Measurements from ENCODE around the gene C1orf167. TPM values are rescaled to one million over a fixed set of nuclear protein-coding genes. Genes with fewer than 3 reads are reported as not detected.

The C1orf167 gene
- total and polyA plus RNA-seq, 2 of the 8 experiments (the other 6 are each of a cell fraction or from before 2014, with no cell fraction given), result 0.70 to 1.3 TPM

DNA sequence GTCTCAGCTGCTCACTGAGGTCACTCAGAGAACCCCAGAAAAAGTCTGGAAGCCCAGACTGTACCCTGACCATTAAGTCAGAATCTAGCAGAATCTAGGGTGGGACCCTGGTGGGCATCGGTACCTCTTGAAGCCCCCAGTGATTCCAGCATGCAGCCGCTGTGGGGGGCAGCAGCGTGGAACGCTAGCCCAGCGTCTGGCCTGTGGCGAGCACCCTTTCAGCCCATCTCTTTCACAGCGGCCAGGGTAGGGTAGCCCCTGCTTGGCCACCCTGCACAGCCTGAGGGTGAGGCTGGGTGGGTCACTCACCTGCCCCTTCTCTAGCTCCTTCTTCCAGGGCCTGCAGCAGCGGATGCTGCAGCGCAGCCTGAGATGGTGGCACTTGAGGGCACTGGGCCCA, 16.3 kb downstream of the C1orf167 start:
- H2AFZ ChIP-seq (ENCODE audit: low read length), result no peak overlapping the region
- no peak overlapping the region for H3K4ac ChIP-seq (replicated peaks; ENCODE audit: insufficient read length, low read depth, low read length)
- H3K23me2 ChIP-seq (ENCODE audit: low read depth, low read length), result no peaks in the 10 kb centered on the region
- no peak overlapping the region for H2BK120ac ChIP-seq (replicated peaks; ENCODE audit: low read depth, low read length)
- H3K79me2 ChIP-seq (ENCODE audit: control insufficient read depth in 1 of 2, insufficient read depth in 2 of 2, low read length in 2 of 2), result no peaks in the 10 kb centered on the region
- no peak overlapping the region for H4K8ac ChIP-seq (ENCODE audit: extremely low read depth, insufficient read depth, low read length)
- H4K20me1 ChIP-seq (replicated peaks in 1 of 2; ENCODE audit: control insufficient read depth in 1 of 2, insufficient read depth in 2 of 2, low read length in 2 of 2), result no peaks in the 10 kb centered on the region
- no peak overlapping the region for H2BK15ac ChIP-seq (ENCODE audit: low read length)
- H2AK5ac ChIP-seq (ENCODE audit: low read depth, low read length), result no peak overlapping the region
- H2BK20ac ChIP-seq (ENCODE audit: low read length), result no peak overlapping the region
- WGBS, 2 experiments (ENCODE audit: extremely low coverage in 1 of 2, insufficient coverage in 1 of 2, insufficient read length in 1 of 2, insufficient replicate concordance in 2 of 2, low coverage in 1 of 2, low lambda C conversion rate in 2 of 2, missing lambda C conversion rate in 1 of 2), result 87% methylated on average over 9 of the region's 9 CpGs; no CpG with 5 or more reads in 1 of the 2 experiments
- no peaks in the 10 kb centered on the region for H3K27me3 ChIP-seq (replicated peaks in 1 of 4; ENCODE audit: control insufficient read depth in 3 of 4, extremely low read depth in 1 of 4, insufficient read depth in 3 of 4, low read length in 3 of 4)
- no peak overlapping the region for H3K56ac ChIP-seq (replicated peaks; ENCODE audit: insufficient read length, low read depth, low read length)
- FAIRE-seq (no peak), DNase-seq (ENCODE audit: low read depth in 1 of 2, low spot score in 2 of 2) (no peak)
- no peak overlapping the region for H3K14ac ChIP-seq (ENCODE audit: insufficient read length)
- H3K9me3 ChIP-seq (ENCODE audit: insufficient read depth in 2 of 2, low read depth in 1 of 2, low read length in 1 of 2), result no peaks in the 10 kb centered on the region
- H4K91ac ChIP-seq (replicated peaks; ENCODE audit: insufficient read length, low read length), result no peak overlapping the region
- no peaks in the 10 kb centered on the region for H3K36me3 ChIP-seq (ENCODE audit: control insufficient read depth in 2 of 4, insufficient read depth in 4 of 4, low read length in 3 of 4)
- POLR2A ChIA-PET (ENCODE audit: partially characterized antibody), result interaction anchor here (0.9 to 1.5 kb wide), 2 partner anchors 9 to 28 kb away, joined by 4 to 5 read pairs; partner anchors contain the start of genes CLCN6 and MTHFR
- H3K4me2 ChIP-seq (ENCODE audit: insufficient read depth in 1 of 2, low read depth in 2 of 2, low read length in 2 of 2), result no peak overlapping the region
- H2BK12ac ChIP-seq (ENCODE audit: low read depth, low read length), result no peak overlapping the region
- H3K9ac ChIP-seq (replicated peaks in 1 of 4; ENCODE audit: extremely low read depth in 1 of 4, low read depth in 3 of 4, low read length in 3 of 4), result no peak overlapping the region
- no peak overlapping the region for H3K18ac ChIP-seq (ENCODE audit: extremely low read depth, low read length)
- H4K5ac ChIP-seq (ENCODE audit: insufficient read length, low read depth, low read length), result no peak overlapping the region
- no peaks in the 10 kb centered on the region for H3K79me1 ChIP-seq (ENCODE audit: low read depth, low read length)
- no peak overlapping the region for H3K27ac ChIP-seq (ENCODE audit: low read depth, low read length)
- H3K23ac ChIP-seq (ENCODE audit: insufficient read length), result no peak overlapping the region
- no peak overlapping the region for H2BK5ac ChIP-seq (ENCODE audit: low read depth, low read length)
- H3K4me3 ChIP-seq (ENCODE audit: extremely low read depth in 1 of 4, insufficient read depth in 2 of 4, low read depth in 3 of 4, low read length in 4 of 4), result no peak overlapping the region
- no peaks in the 10 kb centered on the region; a peak in 1 of 7 replicates for H3K4me1 ChIP-seq (replicated peaks in 1 of 4; ENCODE audit: control insufficient read depth in 3 of 4, insufficient read depth in 4 of 4, low read length in 3 of 4)
- CTCF ChIA-PET (ENCODE audit: partially characterized antibody), result interaction anchor here (0.9 to 2.9 kb wide), 3 partner anchors 12 to 135 kb away, joined by 3 to 8 read pairs (median 3); no protein-coding TSS in a partner anchor
- TF ChIP-seq KDM1A (IDR thresholded peaks at IDR 0.05; ENCODE audit: borderline replicate concordance, low read length) (no peak), POLR2A (IDR thresholded peaks at IDR 0.05; ENCODE audit: control extremely low read depth in 1 of 2, low read depth in 2 of 2, low read length in 2 of 2) (no peak), CBX8 (IDR thresholded peaks at IDR 0.05; ENCODE audit: borderline replicate concordance, low read depth, low read length) (no peak), POU5F1 (IDR thresholded peaks at IDR 0.05; ENCODE audit: low read depth, low read length) (no peak), YY1 (IDR thresholded peaks at IDR 0.05; ENCODE audit: low read depth, low read length) (no peak), SUZ12 (IDR thresholded peaks at IDR 0.05; ENCODE audit: low read length) (no peak), CEBPB (IDR thresholded peaks at IDR 0.05; ENCODE audit: low read depth, low read length) (no peak), CTBP2 (IDR thresholded peaks at IDR 0.05; ENCODE audit: borderline replicate concordance, insufficient read depth, insufficient read length, low read length) (no peak), RBBP5 (IDR thresholded peaks at IDR 0.05; ENCODE audit: borderline replicate concordance, low read depth, low read length) (no peak)
- TF ChIP-seq, protein P1, sequence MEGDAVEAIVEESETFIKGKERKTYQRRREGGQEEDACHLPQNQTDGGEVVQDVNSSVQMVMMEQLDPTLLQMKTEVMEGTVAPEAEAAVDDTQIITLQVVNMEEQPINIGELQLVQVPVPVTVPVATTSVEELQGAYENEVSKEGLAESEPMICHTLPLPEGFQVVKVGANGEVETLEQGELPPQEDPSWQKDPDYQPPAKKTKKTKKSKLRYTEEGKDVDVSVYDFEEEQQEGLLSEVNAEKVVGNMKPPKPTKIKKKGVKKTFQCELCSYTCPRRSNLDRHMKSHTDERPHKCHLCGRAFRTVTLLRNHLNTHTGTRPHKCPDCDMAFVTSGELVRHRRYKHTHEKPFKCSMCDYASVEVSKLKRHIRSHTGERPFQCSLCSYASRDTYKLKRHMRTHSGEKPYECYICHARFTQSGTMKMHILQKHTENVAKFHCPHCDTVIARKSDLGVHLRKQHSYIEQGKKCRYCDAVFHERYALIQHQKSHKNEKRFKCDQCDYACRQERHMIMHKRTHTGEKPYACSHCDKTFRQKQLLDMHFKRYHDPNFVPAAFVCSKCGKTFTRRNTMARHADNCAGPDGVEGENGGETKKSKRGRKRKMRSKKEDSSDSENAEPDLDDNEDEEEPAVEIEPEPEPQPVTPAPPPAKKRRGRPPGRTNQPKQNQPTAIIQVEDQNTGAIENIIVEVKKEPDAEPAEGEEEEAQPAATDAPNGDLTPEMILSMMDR (IDR thresholded peaks at IDR 0.05; ENCODE audit: control extremely low read depth in 1 of 3, insufficient read depth in 1 of 3, low read depth in 1 of 3, low read length in 3 of 3), result no peak
- TF ChIP-seq, protein P2, sequence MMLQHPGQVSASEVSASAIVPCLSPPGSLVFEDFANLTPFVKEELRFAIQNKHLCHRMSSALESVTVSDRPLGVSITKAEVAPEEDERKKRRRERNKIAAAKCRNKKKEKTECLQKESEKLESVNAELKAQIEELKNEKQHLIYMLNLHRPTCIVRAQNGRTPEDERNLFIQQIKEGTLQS (IDR thresholded peaks at IDR 0.05; ENCODE audit: insufficient read depth, low read depth, low read length), result no peak
